NCI-H146 treated with DMSO at 0.1 percent for 48 hours (cell line): Measurements from ENCODE around the gene PRIM2.
"Not testable (repeated sequence)": the region's sequence is repeated elsewhere in the genome, so short reads cannot be mapped to it uniquely, and the experiment has no call there.

Experiments
- DNase-seq: peaks from one replicate; lab custom pipeline; 2025; ENCODE audit not compliant: unreplicated experiment; lab: John Stamatoyannopoulos, UW

The PRIM2 gene

GRCh38 chr6:57444787-57445186, 127.4 kb downstream of the PRIM2 start:
- not testable (repeated sequence) for DNase-seq

- DNase-seq: peak; percentile 58
Observed at GRCh38 chr6:57445379-57445778, 127.9 kb downstream of the PRIM2 start.

- not testable (repeated sequence) for DNase-seq
Observed at GRCh38 chr6:57445790-57446468, 128.5 kb downstream of the PRIM2 start.

- DNase-seq: not testable (repeated sequence)
Observed at GRCh38 chr6:57449496-57450066, 132.2 kb downstream of the PRIM2 start.

DNA sequence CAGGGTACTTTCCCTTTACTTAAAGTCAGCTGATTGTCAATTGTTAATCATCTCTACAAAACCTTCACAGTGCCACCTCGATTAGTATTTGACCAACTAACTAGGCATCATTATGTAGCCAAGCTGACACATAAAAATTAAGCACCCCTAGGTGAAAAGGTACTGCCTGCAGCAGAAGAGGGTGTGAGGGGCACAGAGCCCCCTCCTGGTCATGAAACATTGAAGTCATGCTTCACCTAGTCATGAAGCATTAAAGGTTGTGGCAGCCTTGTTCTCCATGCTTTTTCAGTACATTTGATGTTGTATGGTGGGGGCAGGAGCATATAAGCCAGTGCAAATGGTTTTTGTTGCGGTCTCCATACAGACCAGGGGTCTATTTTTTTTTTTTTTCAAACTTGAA, 142.4 kb downstream of the PRIM2 start:
- not testable (repeated sequence) for DNase-seq

GRCh38 chr6:57461022-57461421, 143.6 kb downstream of the PRIM2 start:
- DNase-seq: not testable (repeated sequence)

- DNase-seq: not testable (repeated sequence)
Observed at GRCh38 chr6:57463809-57464208, 146.4 kb downstream of the PRIM2 start.

- not testable (repeated sequence) for DNase-seq
Observed at GRCh38 chr6:57465968-57466367, 148.5 kb downstream of the PRIM2 start.

DNA sequence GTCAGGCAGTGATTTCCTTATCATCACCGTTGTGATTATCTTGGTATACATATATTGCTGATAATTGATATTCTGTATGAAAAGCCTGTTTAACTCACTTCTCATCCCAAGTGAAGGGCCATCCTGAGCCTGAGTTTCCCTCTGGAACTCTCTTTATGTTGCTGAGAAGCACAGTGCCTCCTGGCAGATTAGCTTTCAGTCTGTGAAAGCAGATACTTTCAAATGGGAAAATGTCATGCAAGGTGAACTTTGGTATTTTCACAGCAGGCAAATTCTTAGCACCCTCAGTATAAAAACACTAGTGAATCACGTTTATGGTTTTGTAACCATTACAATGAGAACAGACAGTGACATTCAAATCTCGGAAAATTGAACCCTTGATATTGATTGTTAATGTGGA, 151.6 kb downstream of the PRIM2 start:
- DNase-seq: no peak

DNA sequence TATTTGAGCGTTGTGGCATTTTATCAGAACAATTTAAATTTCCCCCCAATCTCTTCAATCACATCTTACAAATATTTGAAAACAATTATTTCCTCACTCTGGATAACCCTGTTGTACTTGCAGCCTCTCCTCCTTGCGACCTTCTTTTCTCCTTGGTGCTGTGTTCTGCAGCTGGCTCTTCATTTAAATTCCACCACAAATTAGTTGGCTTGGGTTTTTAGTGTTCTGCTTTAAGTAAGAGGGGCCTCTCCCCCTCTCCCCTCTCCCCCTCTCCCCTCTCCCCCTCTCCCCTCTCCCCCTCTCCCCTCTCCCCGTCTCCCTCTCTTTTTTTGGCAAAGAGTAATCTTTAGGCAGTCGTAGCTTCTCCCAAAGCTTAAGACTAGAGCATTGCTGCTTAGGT, 152.7 kb downstream of the PRIM2 start:
- not testable (repeated sequence) for DNase-seq

GRCh38 chr6:57471314-57471864, 154.0 kb downstream of the PRIM2 start:
- not testable (repeated sequence) for DNase-seq

- not testable (repeated sequence) for DNase-seq
Observed at GRCh38 chr6:57472861-57473362, 155.5 kb downstream of the PRIM2 start.

GRCh38 chr6:57474862-57475475, 157.5 kb downstream of the PRIM2 start:
- DNase-seq: not testable (repeated sequence)

DNA sequence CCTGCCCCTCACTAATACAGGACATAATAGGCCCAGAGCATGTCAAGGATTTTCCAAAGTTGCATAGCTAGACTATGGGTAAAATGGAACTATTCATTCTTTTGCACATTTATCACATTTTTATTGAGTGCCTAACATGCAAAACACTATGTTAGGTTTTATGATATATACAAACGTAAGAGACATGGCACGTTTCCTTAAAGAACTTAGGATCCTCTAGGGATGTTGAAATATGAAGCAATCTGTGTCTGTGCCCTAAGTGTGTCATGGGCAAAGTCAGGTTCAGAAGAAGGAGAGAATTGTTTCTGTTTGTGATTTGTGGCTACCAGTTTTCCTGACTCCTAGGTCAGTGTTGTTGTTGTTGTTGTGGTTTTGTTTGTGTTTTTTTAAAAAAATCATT, 158.2 kb downstream of the PRIM2 start:
- not testable (repeated sequence) for DNase-seq

GRCh38 chr6:57480194-57480593, 162.8 kb downstream of the PRIM2 start:
- DNase-seq: not testable (repeated sequence)

GRCh38 chr6:57481121-57481520, 163.7 kb downstream of the PRIM2 start:
- not testable (repeated sequence) for DNase-seq

DNA sequence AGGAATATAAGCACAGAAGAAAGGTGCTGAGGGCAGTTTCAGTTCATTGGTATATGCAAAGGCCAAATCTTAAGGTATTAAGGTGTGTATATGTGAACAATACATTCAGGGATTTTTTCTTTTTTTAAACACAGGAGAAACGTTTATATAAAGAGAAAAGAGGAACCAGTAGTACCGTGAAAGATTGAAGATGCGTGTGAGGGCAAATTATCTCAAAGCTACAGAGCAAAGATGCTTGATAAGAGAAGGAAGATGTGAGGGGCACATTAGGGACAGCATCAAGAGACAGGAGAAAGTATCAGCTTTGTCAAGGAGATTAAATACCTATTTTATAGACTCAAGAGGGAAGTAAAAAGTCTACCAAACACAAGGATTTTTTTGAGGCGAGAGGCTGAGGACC, 165.0 kb downstream of the PRIM2 start:
- not testable (repeated sequence) for DNase-seq

DNA sequence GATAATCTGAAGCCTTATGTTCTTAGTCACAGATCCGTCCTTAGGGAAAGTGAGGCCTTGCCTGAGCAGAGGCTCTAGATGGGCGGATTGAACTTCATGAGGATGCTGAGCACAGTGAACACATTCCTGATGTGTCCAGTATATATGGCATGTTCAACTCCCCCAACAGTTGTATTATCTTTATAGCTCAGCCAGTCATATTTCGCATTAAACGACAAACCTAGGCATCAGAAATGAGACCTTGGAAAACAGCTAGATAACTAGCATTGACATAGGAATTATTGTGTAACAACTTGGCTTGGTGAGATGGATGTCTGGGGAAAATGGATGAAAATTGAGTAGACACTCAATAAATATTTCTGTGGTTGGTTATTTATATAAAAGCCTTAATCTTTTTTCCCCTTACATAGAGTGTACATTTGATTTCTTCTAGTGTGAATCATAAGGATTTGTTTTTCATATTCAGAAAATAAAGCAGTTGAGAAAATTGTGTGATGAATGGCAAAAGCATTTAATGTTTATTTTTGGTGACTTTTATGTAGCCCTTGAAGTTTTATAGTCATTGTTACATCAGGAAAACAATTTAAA, 169.2 kb downstream of the PRIM2 start:
- DNase-seq: not testable (repeated sequence)

GRCh38 chr6:57488551-57488950, 171.1 kb downstream of the PRIM2 start:
- DNase-seq: not testable (repeated sequence)

DNA sequence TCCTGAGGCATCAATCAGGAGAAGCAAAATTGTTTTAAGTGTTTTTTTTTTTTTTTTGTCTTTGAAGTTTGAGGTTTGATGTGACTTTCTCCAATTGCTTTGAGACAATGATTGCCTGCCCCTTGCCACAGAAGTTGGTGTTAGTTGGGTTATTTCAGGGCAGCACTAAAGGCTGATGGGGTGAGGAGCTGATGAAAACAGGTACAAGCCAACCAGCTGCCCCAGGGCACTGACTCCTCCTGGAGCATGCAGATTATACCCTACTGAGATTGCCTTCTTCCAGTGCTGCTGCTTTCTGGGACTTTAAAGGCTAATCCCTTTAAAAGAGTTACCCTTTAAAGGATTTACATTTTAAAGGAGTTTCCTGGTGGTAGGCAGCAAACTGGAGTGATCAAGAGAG, 172.5 kb downstream of the PRIM2 start:
- not testable (repeated sequence) for DNase-seq

- DNase-seq: not testable (repeated sequence)
Observed at GRCh38 chr6:57491795-57492194, 174.4 kb downstream of the PRIM2 start.
